B cell (primary cell): ENCODE results near the gene STK40. TPM values are rescaled to one million over a fixed set of nuclear protein-coding genes. Genes with fewer than 3 reads are reported as not detected.

Experiments used
- ATAC-seq: fragments of 200-7000 bp; cut with Tn5 transposase; one replicate; pipeline ENCODE4 v1.10.0; 2021; ENCODE audit warnings: low read depth, mild to moderate bottlenecking, moderate number of reproducible peaks, moderate library complexity
- CTCF ChIA-PET: fragments of 350-600 bp; sonication (Branson Sonifier 250); formaldehyde crosslinking; loops from one replicate; lab custom pipeline; 2021; ENCODE audit warnings: antibody characterized with exemption, inconsistent platforms; lab: Charles Lee
- POLR2A ChIA-PET: fragments of 350-600 bp; sonication (Branson Sonifier 250); formaldehyde crosslinking; loops from one replicate; lab custom pipeline; 2021; ENCODE audit warnings: antibody characterized with exemption; lab: Charles Lee
- DNase-seq: peaks from one replicate; pipeline ENCODE4 v3.0.0; 2013
- H2AFZ ChIP-seq: 2 replicates; pipeline ENCODE4 v1.6.1; 2012; ENCODE audit warnings: mild to moderate bottlenecking, low read depth, low read length; ENCODE audit not compliant: insufficient read depth, poor library complexity, severe bottlenecking
- H3K27ac ChIP-seq, 2 donors: 1 replicate in 1 of 2; 2 replicates in 1 of 2; pipeline ENCODE4 v1.5.1; 2012 to 2013; ENCODE audit warnings: low read length in 2 of 2, mild to moderate bottlenecking in 2 of 2, moderate library complexity in 1 of 2
- H3K27me3 ChIP-seq, 4 experiments: fragments of 200-600 bp in 1 of 4; sonication (generic) in 1 of 4; replicated peaks in 1 of 4; 1 replicate in 2 of 4; 2 replicates in 2 of 4; pipeline versions ENCODE4 v1.6.1 to v1.7.0; 2013 to 2016; ENCODE audit warnings: low read length in 3 of 4, mild to moderate bottlenecking in 2 of 4, mixed read lengths in 1 of 4, moderate library complexity in 1 of 4; ENCODE audit not compliant: insufficient read depth in 4 of 4, control insufficient read depth in 3 of 4; ENCODE audit errors: control extremely low read depth in 1 of 4
- H3K36me3 ChIP-seq, 2 experiments: replicated peaks in 1 of 2; 1 replicate in 1 of 2; 2 replicates in 1 of 2; pipeline versions ENCODE4 v1.6.1 to v1.7.1; 2013; ENCODE audit warnings: low read length in 1 of 2; ENCODE audit not compliant: insufficient read depth in 2 of 2, control insufficient read depth in 1 of 2; ENCODE audit errors: control extremely low read depth in 1 of 2, extremely low read depth in 1 of 2
- H3K4me1 ChIP-seq, 2 donors: fragments of 200-600 bp in 1 of 2; sonication (generic) in 1 of 2; 1 replicate in 1 of 2; 2 replicates in 1 of 2; pipeline versions ENCODE4 v1.5.1 to v1.6.1; 2013 to 2017; ENCODE audit warnings: low read length in 2 of 2; ENCODE audit not compliant: control insufficient read depth in 2 of 2, insufficient read depth in 2 of 2
- H3K4me2 ChIP-seq: replicated peaks from 2 replicates; pipeline ENCODE3; 2012; ENCODE audit warnings: mild to moderate bottlenecking, low read depth, low read length; ENCODE audit not compliant: poor library complexity, severe bottlenecking
- H3K4me3 ChIP-seq, 5 experiments: fragments of 200-600 bp in 1 of 5; sonication (generic) in 1 of 5; 1 replicate in 3 of 5; 2 replicates in 2 of 5; pipeline versions ENCODE4 v1.5.1 to v1.7.0; 2011 to 2016; ENCODE audit warnings: low read length in 4 of 5, mild to moderate bottlenecking in 4 of 5, low read depth in 2 of 5, control low read depth in 1 of 5, moderate library complexity in 1 of 5; ENCODE audit not compliant: insufficient read depth in 1 of 5; ENCODE audit errors: control extremely low read depth in 1 of 5, extremely low read depth in 1 of 5
- H3K79me2 ChIP-seq: fragments of 200-600 bp; sonication (generic); one replicate; pipeline ENCODE4 v1.6.0; 2016; ENCODE audit warnings: low read length; ENCODE audit not compliant: control insufficient read depth, insufficient read depth
- H3K9ac ChIP-seq: fragments of 200-600 bp; sonication (generic); 2 replicates; pipeline ENCODE4 v1.6.1; 2017; ENCODE audit warnings: mild to moderate bottlenecking, low read length, moderate library complexity
- H3K9me3 ChIP-seq, 3 donors: one replicate each; pipeline versions ENCODE4 v1.6.1 to v1.7.1; 2013; ENCODE audit warnings: low read length in 2 of 3; ENCODE audit not compliant: control insufficient read depth in 2 of 3, insufficient read depth in 1 of 3; ENCODE audit errors: control extremely low read depth in 1 of 3
- H4K20me1 ChIP-seq: 2 replicates; pipeline ENCODE4 v1.6.0; 2012; ENCODE audit warnings: mild to moderate bottlenecking, low read length; ENCODE audit not compliant: insufficient read depth, control insufficient read depth, poor library complexity, severe bottlenecking
- H3K27ac Mint-ChIP-seq: one replicate; pipeline ENCODE4 v1.8.0; 2021; ENCODE audit warnings: mixed read lengths
- H3K27me3 Mint-ChIP-seq: one replicate; pipeline ENCODE4 v1.8.0; 2021; ENCODE audit warnings: mixed read lengths
- H3K4me1 Mint-ChIP-seq: one replicate; pipeline ENCODE4 v1.8.0; 2021; ENCODE audit warnings: mixed read lengths
- H3K4me3 Mint-ChIP-seq: one replicate; pipeline ENCODE4 v1.8.0; 2021; ENCODE audit warnings: mixed read lengths
- H3K9me3 Mint-ChIP-seq: one replicate; pipeline ENCODE4 v1.8.0; 2022; ENCODE audit warnings: mixed read lengths; ENCODE audit not compliant: insufficient read depth
- EZH2 ChIP-seq: IDR thresholded peaks from 2 replicates; pipeline ENCODE4 v1.6.1; 2012; ENCODE audit warnings: borderline replicate concordance, low read depth, mild to moderate bottlenecking, moderate library complexity, low read length; ENCODE audit not compliant: insufficient read depth, poor library complexity, severe bottlenecking
- WGBS: methylation state at CpG from one replicate; pipeline ENCODE4 v1.1.5; 2013; ENCODE audit warnings: missing lambda C conversion rate; ENCODE audit not compliant: insufficient coverage; 5-methylcytosine and 5-hydroxymethylcytosine counted together
- intact Hi-C: fragments of 100-400 bp; cut with micrococcal nuclease; formaldehyde crosslinking; loops from one replicate; pipeline ENCODE4 v1.10.0; 2022
- polyA plus RNA-seq: library from polyadenylated mRNA; depleted of rRNA; stranded (reverse); fragments of >200 nt; gene quantifications from 2 replicates; pipeline ENCODE4 v1.2.3, GENCODE V29; 2012
- total RNA-seq, 2 donors: library from RNA; stranded (reverse); fragments of 120-200 nt in 1 of 2; gene quantifications; 1 replicate in 1 of 2; 2 replicates in 1 of 2; pipeline versions ENCODE4 v1.2.3 to v1.2.4, GENCODE V29; 2013 to 2022
- TF ChIP-seq, protein P1 (sequence below): fragments of 200-600 bp; IDR thresholded peaks from one replicate; pipeline ENCODE4 v1.8.0; 2022; ENCODE audit warnings: antibody characterized with exemption, mild to moderate bottlenecking

STK40 gene
- total and polyA plus RNA-seq, 2 donors (not counting 1 experiment from before 2014, with no cell fraction given) = 53.1 to 69.1 TPM

DNA sequence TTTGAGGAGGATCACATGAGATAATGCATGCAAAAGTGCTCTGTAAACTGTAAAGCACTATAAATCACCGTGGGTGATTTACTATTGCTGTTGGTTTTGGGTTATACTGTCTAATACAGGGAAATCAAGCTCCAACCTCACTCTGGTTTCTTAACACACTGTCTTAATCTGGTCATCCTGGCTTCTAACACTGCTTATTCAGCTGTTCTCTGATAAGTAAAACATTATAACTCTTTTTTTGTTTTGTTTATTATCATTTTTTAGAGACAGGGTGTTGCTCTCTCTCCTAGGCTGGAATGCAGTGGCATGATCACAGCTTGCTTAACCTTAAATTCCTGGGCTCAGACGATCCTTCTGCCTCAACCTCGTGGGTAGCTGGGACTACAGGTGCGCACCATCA is 33.8 kb upstream of the STK40 start:
- Mint-ChIP-seq H3K27me3 (no peaks in the 10 kb centered on the region), H3K4me3 (no peak overlapping the region), H3K9me3 (no peaks in the 10 kb centered on the region), H3K27ac (no peak overlapping the region), H3K4me1 (peaks cover 8% of the 10 kb centered on the region)
- Histone ChIP-seq H3K4me2 (no peak overlapping the region), H3K4me1 (peaks cover 4 to 5% of the 10 kb centered on the region in 2 donors), H3K79me2 (no peaks in the 10 kb centered on the region), H2AFZ (no peak overlapping the region), H3K4me3 (no peak overlapping the region), H3K36me3 (no peaks in the 10 kb centered on the region), H3K27ac (no peak overlapping the region), H3K9me3 (no peaks in the 10 kb centered on the region), H4K20me1 (no peaks in the 10 kb centered on the region), H3K9ac (no peak overlapping the region), H3K27me3 (no peaks in the 10 kb centered on the region)
- DNase-seq (no peak), ATAC-seq (no peak)
- intact Hi-C loops = no loop called here
- POLR2A ChIA-PET = interaction anchor here (0.7 to 1.3 kb wide), 4 partner anchors 33 to 114 kb away, joined by 3 to 7 read pairs (median 6); no protein-coding TSS in a partner anchor
- WGBS = 96% methylated on average over 3 of the region's 4 CpGs
- CTCF ChIA-PET = interaction anchor here (0.7 to 5.2 kb wide), 28 partner anchors 11 to 324 kb away, joined by 3 to 98 read pairs (median 4); partner anchors contain the start of gene TRAPPC3
- TF ChIP-seq EZH2 = no peak
- TF ChIP-seq, protein P1, sequence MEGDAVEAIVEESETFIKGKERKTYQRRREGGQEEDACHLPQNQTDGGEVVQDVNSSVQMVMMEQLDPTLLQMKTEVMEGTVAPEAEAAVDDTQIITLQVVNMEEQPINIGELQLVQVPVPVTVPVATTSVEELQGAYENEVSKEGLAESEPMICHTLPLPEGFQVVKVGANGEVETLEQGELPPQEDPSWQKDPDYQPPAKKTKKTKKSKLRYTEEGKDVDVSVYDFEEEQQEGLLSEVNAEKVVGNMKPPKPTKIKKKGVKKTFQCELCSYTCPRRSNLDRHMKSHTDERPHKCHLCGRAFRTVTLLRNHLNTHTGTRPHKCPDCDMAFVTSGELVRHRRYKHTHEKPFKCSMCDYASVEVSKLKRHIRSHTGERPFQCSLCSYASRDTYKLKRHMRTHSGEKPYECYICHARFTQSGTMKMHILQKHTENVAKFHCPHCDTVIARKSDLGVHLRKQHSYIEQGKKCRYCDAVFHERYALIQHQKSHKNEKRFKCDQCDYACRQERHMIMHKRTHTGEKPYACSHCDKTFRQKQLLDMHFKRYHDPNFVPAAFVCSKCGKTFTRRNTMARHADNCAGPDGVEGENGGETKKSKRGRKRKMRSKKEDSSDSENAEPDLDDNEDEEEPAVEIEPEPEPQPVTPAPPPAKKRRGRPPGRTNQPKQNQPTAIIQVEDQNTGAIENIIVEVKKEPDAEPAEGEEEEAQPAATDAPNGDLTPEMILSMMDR = no peak

DNA sequence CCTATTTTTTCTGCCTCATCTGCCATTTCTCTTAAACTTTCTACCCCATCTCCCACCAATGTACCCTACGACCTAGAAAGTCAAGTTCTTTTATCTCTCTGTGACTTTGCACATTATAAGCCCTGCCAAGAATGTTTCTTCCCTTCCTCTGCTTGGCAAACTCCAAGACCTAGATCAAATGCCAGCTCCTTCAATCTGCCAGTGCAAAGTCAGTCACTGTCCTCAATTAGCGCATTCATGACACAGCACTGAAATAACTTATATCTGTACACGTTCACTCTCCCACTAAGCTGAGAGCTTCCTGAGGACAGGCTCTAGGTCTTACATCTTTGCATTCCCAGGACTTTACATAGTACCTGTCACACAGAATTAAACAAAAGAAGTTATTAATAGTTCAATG is 33.4 kb upstream of the STK40 start:
- Histone ChIP-seq H2AFZ (no peak overlapping the region), H3K4me1 (peaks cover 4 to 8% of the 10 kb centered on the region in 2 donors), H3K4me3 (no peak overlapping the region), H3K27ac (no peak overlapping the region), H3K27me3 (no peaks in the 10 kb centered on the region), H3K36me3 (no peaks in the 10 kb centered on the region), H3K9ac (no peak overlapping the region), H3K4me2 (no peak overlapping the region), H4K20me1 (no peaks in the 10 kb centered on the region), H3K79me2 (no peaks in the 10 kb centered on the region), H3K9me3 (no peaks in the 10 kb centered on the region)
- CTCF ChIA-PET = interaction anchor here (0.6 to 5.2 kb wide), 23 partner anchors 10 to 324 kb away, joined by 3 to 98 read pairs (median 5); partner anchors contain the start of gene TRAPPC3
- DNase-seq (no peak), ATAC-seq (no peak)
- intact Hi-C loops = no loop called here
- H3K27ac Mint-ChIP-seq = no peak overlapping the region
- TF ChIP-seq, protein P1 = no peak
- TF ChIP-seq EZH2 = no peak
- no peak overlapping the region for H3K4me3 Mint-ChIP-seq
- H3K27me3 Mint-ChIP-seq = no peaks in the 10 kb centered on the region
- no peaks in the 10 kb centered on the region for H3K9me3 Mint-ChIP-seq
- WGBS = 97% methylated on average over 3 of the region's 3 CpGs
- peaks cover 10% of the 10 kb centered on the region for H3K4me1 Mint-ChIP-seq
- POLR2A ChIA-PET = interaction anchor here (0.6 to 1.3 kb wide), 3 partner anchors 21 to 76 kb away, joined by 3 to 5 read pairs (median 3); no protein-coding TSS in a partner anchor
